Umbilical cord (tissue), 2 donors: ENCODE measurements around the gene PRKCE. TPM values are rescaled to one million over a fixed set of nuclear protein-coding genes. Genes with fewer than 3 reads are reported as not detected.

Experiments
- DNase-seq: peaks from one replicate; pipeline ENCODE4 v3.0.0-alpha.2; 2015; ENCODE audit warnings: low spot score
- total RNA-seq: library from RNA; depleted of rRNA; stranded (reverse); fragments of >200 nt; gene quantifications from one replicate; pipeline ENCODE4 v1.2.3, GENCODE V29; 2014; ENCODE audit warnings: low replicate concordance; ENCODE audit not compliant: insufficient read depth

Gene PRKCE
- total RNA-seq, 1 donor from 2014 or later = 8.2 TPM

DNA sequence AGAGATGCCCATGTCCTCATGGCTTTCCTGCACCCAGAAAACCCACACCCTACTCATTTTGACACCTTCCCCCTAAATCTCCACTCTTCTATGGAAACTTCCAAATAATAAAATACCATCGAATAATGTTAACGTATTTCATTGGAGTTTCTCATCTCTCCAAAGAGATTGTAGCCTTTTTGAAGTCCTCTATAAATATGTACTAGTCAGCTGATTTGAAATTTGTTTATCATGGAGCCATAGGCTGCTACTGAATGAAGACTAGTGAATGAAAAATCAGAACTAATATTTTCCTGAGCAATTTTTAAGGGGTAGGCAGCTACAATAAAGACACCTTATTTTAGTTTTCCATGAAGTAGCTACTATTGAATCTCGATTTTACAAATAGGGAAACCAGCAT, 419.6 kb downstream of the PRKCE start:
- DNase-seq = no peak

DNA sequence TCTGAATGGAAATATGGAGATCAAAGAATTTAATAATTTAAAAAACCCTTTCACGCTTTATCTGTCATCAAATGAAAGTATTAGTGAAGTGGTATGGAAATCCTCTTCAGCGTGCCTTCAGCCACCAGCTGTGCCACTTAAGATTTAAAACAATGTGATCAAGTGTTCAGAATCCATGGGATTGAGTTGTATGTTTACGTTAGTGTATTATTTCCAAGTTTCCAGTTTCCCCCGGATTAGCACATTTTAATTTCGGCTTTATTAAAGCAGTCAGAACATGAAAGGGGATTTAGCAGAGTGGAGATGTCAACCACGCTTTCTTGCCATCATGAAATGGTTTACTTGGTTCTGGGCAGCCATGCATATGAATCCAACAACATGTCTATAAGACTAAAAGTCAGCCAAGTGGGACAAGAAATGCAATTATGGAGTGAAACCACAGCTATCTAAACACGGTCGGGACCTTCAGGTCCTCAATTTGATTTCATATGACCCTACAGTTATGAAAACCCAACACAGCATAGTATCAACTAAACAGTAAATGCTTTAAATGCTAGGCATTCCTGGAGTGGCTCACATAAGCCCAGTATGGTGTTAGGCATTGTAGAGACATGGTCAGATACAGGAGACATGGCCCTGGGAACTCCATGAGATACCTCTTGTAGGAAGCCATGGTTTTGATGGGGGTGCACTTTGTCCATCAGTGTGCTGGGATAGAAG, 420.8 kb downstream of the PRKCE start:
- DNase-seq = no peak

- peak; percentile 80 for DNase-seq
These were observed 422.1 kb downstream of the PRKCE start for GRCh38 chr2:46073540-46074046.

DNA sequence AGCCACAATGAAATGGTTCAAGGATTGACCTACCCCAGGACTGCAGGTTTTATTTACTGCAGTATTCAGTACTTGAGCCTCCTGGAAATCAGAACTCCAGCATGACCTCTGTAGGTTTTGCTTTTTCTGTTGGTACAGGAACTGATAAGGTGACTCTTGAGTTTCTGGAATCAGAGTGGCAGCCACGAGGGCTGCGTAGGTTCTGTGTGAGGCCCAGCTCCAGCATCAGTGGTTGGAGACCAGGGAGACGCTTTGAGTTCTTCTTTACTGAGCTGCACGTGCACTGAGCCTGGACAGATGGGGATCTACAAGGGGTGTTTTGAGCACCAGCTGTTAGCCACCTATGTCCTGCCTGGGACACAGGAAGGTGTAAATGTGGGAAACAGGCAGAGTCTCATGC, 423.0 kb downstream of the PRKCE start:
- DNase-seq = no peak

DNA sequence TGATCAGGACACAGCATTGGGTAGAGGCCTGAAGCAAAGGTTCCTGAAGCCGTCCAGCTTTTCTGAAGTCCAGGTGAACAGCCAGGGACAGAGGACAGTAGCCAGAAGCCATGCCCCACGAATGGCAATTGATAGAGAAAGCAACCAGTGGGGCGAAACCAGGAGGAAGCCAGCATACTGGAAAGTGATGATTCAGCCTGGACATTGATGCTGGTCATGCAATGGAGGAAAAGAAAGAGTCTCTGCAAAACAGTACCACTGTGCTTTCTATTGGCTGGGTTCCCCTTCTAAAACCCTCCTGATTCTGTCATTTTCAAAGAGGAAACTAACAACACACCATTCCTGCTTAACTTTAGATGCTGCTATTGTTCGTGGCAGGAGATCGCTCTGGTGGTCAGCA, 424.4 kb downstream of the PRKCE start:
- DNase-seq = no peak

GRCh38 chr2:46076251-46076650, 424.8 kb downstream of the PRKCE start:
- DNase-seq = no peak

- no peak for DNase-seq
These were observed 425.4 kb downstream of the PRKCE start for GRCh38 chr2:46076875-46077274.

DNA sequence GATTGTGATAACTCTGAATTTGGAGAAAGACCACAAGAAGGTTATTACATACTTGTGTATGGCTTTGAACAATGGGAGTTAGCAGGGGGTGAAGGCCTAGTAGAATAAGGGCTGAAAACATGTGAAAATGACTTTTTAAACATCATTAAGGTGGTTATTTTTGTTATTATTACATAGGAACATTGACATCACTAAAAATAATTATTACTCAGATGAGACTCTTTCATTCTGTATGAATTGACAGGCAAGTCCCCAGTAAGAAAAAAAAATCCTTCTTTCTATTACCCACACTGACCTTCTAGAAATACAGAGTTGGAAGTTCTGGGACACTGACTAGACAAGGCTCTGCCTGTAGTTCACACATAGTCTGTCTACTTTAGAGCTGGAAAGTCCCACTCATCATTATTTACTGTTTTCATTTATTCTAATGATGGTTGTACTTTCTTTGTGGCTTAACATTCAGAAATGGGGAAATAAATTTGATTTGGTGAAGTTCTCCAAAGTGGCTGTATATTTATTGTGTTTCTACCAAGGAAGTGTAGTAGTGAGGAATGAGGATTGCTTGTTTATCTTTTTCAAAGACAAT, 426.1 kb downstream of the PRKCE start:
- DNase-seq = no peak

GRCh38 chr2:46079985-46080560, 428.6 kb downstream of the PRKCE start:
- no peak for DNase-seq

GRCh38 chr2:46082531-46083485, 431.3 kb downstream of the PRKCE start:
- DNase-seq = no peak

GRCh38 chr2:46086578-46087070, 435.1 kb downstream of the PRKCE start:
- DNase-seq = peak; percentile 50

DNA sequence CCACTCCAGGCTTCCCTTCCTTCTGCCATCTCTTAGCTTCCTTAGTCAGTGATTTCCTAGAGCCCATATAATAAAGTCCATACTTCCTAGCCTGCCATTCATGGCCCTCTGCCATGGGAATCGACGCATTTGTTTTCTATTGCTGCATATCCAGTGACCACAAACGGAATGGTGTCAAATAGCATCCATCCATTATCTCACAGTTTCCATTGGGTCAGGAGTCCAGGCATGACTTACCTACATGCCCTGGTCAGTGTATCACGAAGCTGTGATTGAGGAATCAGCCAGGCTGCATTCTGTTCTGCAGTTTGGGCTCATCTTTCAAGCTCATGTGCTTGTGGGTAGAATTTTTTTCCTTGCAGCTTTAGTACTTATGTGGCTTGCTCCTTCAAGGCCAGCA, 436.0 kb downstream of the PRKCE start:
- DNase-seq = no peak

DNA sequence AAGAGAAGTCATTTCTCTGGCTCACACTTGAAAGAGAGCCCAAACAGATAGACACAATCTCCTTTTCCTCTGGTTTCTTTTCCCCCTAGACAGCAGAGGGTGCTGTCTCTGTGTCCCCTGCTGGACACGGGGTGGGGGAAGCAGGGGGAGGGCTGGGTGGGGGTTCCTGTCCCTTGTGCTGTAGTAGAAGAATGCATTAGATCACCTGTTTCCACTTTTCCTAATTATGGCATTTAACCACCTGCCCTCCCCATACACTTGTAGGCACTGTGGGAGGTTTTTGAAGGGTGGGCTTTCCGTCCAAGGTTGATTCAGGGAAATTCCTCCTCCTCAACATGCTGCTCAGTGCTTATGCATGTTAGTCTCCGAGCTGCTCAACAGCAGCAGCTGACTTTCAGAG, 439.5 kb downstream of the PRKCE start:
- DNase-seq = peak; percentile 18

GRCh38 chr2:46091961-46092667, 440.6 kb downstream of the PRKCE start:
- no peak for DNase-seq

DNA sequence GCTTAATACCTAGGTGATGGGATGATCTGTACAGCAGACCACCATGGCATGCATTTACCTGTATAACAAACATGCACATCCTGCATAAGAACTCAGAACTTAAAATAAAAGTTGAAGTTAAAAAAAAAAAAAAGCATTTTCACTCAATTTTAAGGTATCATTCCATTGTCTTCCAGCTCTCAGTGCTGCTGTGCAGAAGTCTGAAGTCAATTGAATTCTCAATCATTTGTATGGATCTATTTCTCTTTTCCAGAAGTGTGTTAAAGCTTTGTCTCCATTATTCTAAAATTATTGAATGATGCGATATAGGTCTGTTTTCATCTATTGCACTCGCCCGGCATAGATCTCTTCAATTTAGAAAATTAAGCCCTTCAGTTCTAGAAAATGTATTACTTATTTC, 443.2 kb downstream of the PRKCE start:
- DNase-seq = no peak

GRCh38 chr2:46095830-46096229, 444.4 kb downstream of the PRKCE start:
- no peak for DNase-seq

DNA sequence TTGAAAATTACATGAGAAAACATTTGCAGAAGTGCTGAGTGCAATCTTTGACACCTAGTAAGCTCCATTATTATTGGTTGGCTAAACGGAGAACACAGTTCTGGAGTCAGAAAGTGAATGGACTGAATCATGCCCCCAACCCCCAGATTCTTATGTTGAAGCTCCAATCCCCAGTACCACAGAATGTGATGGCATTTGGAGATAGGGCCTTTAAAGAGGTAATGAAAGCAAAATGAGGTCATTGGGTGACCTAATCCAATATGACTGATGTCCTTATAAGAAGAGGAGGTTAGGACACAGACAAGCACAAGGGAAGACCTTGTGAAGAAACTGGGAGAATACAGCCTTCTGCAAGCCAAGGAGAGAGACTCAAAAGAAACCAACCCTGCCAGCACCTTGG, 444.8 kb downstream of the PRKCE start:
- DNase-seq = no peak

- peak; percentile 96 for DNase-seq
These were observed 446.4 kb downstream of the PRKCE start for GRCh38 chr2:46097714-46098480.

DNA sequence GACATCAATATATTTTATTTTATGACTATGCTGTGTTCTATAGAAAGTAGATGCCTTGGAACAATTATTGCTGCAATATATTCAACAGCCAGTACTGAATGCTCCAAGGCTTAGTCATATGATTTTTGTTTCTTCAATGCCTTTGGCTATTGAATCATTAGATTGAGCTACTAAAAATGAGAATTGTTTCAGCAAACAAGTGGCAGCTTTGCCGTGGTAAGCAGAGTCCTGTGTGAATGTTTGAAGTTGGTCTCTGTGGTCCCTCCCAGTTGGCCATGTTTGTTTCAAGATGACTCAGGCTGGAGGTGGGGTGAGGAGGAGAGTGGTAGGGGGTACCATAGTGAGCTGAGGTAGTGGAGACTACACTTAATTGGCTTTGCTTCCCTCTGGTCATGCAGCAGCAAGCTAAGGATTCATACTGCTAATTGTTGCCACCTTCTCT, 447.2 kb downstream of the PRKCE start:
- no peak for DNase-seq

GRCh38 chr2:46101557-46102220, 450.2 kb downstream of the PRKCE start:
- DNase-seq = no peak
